GDM1 (cell line): Measurements from ENCODE around the gene ELANE.
"Not testable (repeated sequence)": the region's sequence is repeated elsewhere in the genome, so short reads cannot be mapped to it uniquely, and the experiment has no call there.

Experiments used
- DNase-seq: peaks from one replicate; lab custom pipeline; 2025; lab: John Stamatoyannopoulos, UW

ELANE gene

GRCh38 chr19:879711-880438, 27.8 kb downstream of the ELANE start:
- no peak for DNase-seq

- no peak for DNase-seq
These were observed 29.4 kb downstream of the ELANE start for GRCh38 chr19:881385-882071.

GRCh38 chr19:882871-883497, 30.9 kb downstream of the ELANE start:
- DNase-seq = no peak

GRCh38 chr19:883661-884211, 31.6 kb downstream of the ELANE start:
- DNase-seq = no peak

- no peak for DNase-seq
These were observed 32.5 kb downstream of the ELANE start for GRCh38 chr19:884420-885211.

- DNase-seq = no peak
These were observed 33.6 kb downstream of the ELANE start for GRCh38 chr19:885536-886224.

GRCh38 chr19:887072-887471, 35.0 kb downstream of the ELANE start:
- no peak for DNase-seq

- DNase-seq = no peak
These were observed 35.5 kb downstream of the ELANE start for GRCh38 chr19:887599-887998.

GRCh38 chr19:888581-889385, 36.7 kb downstream of the ELANE start:
- DNase-seq = no peak

- no peak for DNase-seq
These were observed 37.7 kb downstream of the ELANE start for GRCh38 chr19:889662-890295.

GRCh38 chr19:890831-891230, 38.7 kb downstream of the ELANE start:
- DNase-seq = no peak

- not testable (repeated sequence) for DNase-seq
These were observed 39.5 kb downstream of the ELANE start for GRCh38 chr19:891421-892200.

- DNase-seq = no peak
These were observed 40.3 kb downstream of the ELANE start for GRCh38 chr19:892243-892893.

GRCh38 chr19:892894-893689, 41.0 kb downstream of the ELANE start, which contains the start of the genes MED16 and RNU6-9:
TSS of gene MED16 (minus strand) at chr19:893187. CDS start at chr19:891131, 2,056 bp downstream.
TSS of gene RNU6-9 (plus strand) at chr19:893484.
- DNase-seq = peak; percentile 85

- no peak for DNase-seq
These were observed 44.3 kb downstream of the ELANE start for GRCh38 chr19:896434-896833.

GRCh38 chr19:896999-897398, 44.9 kb downstream of the ELANE start:
- no peak for DNase-seq

- no peak for DNase-seq
These were observed 45.4 kb downstream of the ELANE start for GRCh38 chr19:897442-898039.
